AG10803 (cell line): ENCODE measurements around the gene SGO2.

Experiments used
- DNase-seq: peaks from one replicate; pipeline ENCODE4 v3.0.0; 2010; ENCODE audit warnings: low read depth
- H3K4me3 ChIP-seq: 2 replicates; pipeline ENCODE4 v1.5.1; 2011; ENCODE audit warnings: mild to moderate bottlenecking, low read length, control low read depth
- TF ChIP-seq, protein P1 (sequence below): conservative IDR thresholded peaks from 2 replicates; pipeline ENCODE4 v1.5.1; 2011; ENCODE audit warnings: mild to moderate bottlenecking, low read length, control low read depth, inconsistent platforms

Gene SGO2

GRCh38 chr2:200592406-200593075, 66.5 kb downstream of the SGO2 start:
- DNase-seq: no peak
- TF ChIP-seq, protein P1, sequence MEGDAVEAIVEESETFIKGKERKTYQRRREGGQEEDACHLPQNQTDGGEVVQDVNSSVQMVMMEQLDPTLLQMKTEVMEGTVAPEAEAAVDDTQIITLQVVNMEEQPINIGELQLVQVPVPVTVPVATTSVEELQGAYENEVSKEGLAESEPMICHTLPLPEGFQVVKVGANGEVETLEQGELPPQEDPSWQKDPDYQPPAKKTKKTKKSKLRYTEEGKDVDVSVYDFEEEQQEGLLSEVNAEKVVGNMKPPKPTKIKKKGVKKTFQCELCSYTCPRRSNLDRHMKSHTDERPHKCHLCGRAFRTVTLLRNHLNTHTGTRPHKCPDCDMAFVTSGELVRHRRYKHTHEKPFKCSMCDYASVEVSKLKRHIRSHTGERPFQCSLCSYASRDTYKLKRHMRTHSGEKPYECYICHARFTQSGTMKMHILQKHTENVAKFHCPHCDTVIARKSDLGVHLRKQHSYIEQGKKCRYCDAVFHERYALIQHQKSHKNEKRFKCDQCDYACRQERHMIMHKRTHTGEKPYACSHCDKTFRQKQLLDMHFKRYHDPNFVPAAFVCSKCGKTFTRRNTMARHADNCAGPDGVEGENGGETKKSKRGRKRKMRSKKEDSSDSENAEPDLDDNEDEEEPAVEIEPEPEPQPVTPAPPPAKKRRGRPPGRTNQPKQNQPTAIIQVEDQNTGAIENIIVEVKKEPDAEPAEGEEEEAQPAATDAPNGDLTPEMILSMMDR: no peak
- no peak overlapping the region for H3K4me3 ChIP-seq

DNA sequence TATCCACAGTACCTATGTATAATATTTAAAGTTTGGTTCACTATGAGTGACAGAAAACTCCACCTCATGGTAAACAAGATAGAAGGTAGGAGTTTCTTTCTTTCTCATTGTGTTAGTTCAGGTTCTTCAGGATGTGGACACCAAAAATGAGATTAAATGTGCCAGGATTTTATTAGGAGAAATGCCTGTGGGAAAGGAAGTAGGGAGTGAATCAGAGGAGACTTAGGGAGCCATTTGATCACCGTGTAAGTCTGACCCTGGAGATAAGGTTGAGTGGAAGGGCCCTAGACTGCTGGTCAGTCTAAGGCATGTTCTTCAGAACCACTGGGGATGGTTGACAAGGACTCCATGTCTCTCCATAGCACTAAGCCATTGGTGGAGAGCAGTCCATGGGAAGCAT, 67.9 kb downstream of the SGO2 start:
- no peak overlapping the region for H3K4me3 ChIP-seq
- DNase-seq: no peak
- TF ChIP-seq, protein P1: no peak

- TF ChIP-seq, protein P1: no peak
- DNase-seq: no peak
- no peak overlapping the region for H3K4me3 ChIP-seq
Measured at GRCh38 chr2:200595913-200596312, 69.9 kb downstream of the SGO2 start.

DNA sequence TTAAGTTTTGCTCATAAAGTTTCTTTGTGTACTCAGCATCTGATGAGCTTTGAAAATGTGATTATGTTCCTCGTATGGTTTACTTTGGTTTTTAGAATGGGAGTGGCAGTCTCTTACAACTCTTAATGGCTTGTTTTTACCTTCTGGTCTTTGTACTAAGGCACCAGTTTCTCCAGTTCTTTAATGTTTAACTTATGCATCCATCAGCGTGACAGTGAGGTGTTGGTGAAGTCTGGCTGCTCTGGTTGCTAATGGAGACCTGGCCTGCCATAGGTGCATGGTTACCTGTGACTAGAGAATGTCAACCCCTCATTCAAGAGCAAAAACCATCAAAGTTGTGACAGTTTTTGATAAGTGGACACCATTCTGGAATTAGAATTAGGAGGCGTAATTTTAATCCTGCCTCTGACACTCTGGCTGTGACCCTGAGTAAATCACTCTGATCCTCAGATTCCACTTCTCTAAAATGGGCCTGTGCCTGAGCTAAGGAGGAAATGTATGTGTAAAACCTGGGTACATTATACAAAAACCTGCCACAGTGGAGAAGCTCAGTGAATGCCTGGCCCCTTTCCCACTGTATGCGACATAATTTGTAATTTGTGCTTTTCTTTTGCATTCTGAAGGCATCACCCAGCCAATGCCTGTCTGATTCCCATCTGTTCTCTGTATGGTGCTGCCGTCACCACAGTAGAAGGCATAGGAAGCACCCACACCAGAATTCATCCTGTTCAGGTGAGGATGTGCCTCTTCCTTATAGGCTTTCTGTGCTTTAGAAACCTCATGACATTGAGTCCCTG, 71.0 kb downstream of the SGO2 start:
- DNase-seq: no peak
- TF ChIP-seq, protein P1: no peak
- H3K4me3 ChIP-seq: no peak overlapping the region

GRCh38 chr2:200599206-200599605, 73.2 kb downstream of the SGO2 start:
- no peak for DNase-seq
- TF ChIP-seq, protein P1: no peak
- no peak overlapping the region for H3K4me3 ChIP-seq

- no peak for DNase-seq
- TF ChIP-seq, protein P1: no peak
- no peak overlapping the region for H3K4me3 ChIP-seq
Measured at GRCh38 chr2:200600549-200601225, 74.7 kb downstream of the SGO2 start.

DNA sequence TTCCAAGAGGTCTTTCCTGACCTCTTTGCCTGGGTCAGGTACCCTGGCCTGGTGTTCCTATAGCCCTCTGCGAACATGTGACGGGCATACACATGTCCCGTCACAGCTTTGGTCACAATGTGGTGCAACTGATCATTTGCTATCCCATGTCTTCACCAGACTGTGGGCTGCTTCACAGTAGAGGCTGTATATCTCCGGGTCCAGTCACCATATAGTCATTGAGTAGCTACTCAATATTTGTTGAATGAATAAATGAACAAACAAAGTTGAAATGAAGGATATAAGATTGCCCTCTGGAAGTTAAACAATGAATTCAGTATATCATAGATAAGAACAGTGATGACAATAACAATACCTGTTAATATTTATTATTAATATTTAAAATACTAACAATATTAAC, 76.6 kb downstream of the SGO2 start:
- TF ChIP-seq, protein P1: no peak
- no peak overlapping the region for H3K4me3 ChIP-seq
- DNase-seq: no peak
